GM18517 (cell line): ENCODE results near the gene CEP85L.
"Not testable (repeated sequence)": the region's sequence is repeated elsewhere in the genome, so short reads cannot be mapped to it uniquely, and the experiment has no call there.

ENCODE experiments used
- ATAC-seq: cut with Tn5 transposase; IDR thresholded peaks from one replicate; pipeline ENCODE4 v1.9.1; 2021; ENCODE audit warnings: mild to moderate bottlenecking, moderate library complexity; ENCODE audit not compliant: unreplicated experiment

Gene CEP85L

DNA sequence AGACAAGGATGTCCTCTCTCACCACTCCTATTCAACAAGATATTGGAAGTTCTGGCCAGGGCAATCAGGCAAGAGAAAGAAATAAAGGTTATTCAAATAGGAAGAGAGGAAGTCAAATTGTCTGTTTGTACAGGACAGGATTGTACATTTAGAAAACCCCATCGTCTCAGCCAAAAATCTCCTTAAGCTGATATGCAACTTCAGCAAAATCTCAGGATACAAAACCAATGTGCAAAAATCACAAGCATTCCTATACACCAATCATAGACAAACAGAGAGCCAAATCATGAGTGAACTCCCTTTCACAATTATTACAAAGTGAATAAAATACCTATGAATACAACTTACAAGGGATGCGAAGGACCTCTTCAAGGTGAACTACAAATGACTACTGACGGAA, 217.2 kb downstream of the CEP85L start:
- ATAC-seq: not testable (repeated sequence)

DNA sequence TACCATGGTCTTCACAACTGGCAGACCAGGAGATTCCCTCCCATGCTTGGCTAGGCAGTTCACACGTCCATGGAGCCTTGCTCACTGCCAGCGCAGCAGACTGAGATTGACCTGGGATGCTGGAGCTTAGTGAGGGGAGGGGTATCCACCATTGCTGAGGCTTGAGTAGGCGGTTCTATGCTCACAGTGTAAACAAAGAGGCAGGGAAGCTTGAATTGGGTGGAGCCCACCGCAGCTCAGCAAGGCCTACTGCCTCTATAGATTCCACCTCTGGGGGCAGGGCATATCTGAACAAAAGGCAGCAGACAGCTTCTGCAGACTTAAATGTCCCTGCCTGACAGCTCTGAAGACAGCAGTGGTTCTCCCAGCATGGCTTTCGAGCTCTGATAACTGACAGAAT, 230.1 kb downstream of the CEP85L start:
- ATAC-seq: not testable (repeated sequence)

DNA sequence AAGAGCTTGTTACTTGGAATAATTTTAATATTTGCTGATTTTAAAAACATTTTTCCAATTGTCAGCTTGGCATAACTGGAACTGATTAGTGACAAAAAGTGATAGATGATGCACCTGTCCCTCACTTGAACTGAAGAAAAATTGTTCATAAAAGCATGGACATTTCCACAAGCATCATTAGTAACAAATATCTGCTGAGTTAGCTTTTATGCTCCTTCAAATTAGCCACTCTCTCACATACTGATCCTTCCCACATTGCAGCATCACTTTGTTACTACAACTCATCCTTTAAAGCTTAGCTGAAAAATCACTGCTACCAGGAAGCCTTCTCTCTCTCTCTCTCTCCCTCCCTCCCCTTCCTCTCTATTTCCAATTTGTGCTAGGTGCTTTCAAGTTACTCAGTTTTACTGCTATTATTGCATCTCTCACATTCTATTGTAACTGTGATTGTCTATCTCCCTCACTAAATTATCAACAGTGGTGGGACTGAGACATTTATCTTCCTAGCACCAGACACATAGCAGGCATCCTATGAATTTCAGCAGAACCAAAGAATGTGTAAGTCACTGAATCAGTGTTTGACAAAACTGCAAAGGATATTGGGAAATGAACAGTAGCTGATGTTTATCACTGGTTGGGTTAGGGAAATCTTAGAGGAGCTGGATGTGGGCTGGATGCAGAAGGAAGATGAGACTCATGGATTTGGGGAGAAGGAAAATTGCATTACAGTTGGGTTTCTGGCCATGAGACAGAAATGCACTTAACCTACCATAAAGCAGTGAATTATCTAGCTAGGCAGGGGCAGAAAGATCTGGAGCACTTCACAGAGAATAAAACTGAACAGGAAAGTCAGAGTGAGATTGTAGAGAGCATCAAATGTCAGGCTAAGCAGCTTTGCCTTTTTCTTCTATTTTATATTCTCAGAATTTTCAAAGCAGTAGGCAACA, 231.7 kb downstream of the CEP85L start:
- ATAC-seq: no peak
